Skeletal muscle tissue (tissue), 5 donors: ENCODE data around the gene ITGB5. TPM values are rescaled to one million over a fixed set of nuclear protein-coding genes. Genes with fewer than 3 reads are reported as not detected.

Experiments
- H3K27ac ChIP-seq: one replicate; pipeline ENCODE4 v1.7.0; 2013; ENCODE audit warnings: mild to moderate bottlenecking, low read depth, low read length, inconsistent platforms
- H3K27me3 ChIP-seq, 3 donors: one replicate each; pipeline ENCODE4 v1.7.0; 2013; ENCODE audit warnings: low read length in 3 of 3; ENCODE audit not compliant: control insufficient read depth in 3 of 3, insufficient read depth in 3 of 3
- H3K36me3 ChIP-seq, 3 donors: one replicate each; pipeline ENCODE4 v1.7.0; 2013; ENCODE audit warnings: low read length in 3 of 3; ENCODE audit not compliant: control insufficient read depth in 3 of 3, insufficient read depth in 3 of 3
- H3K4me1 ChIP-seq, 3 donors: one replicate each; pipeline ENCODE4 v1.7.0; 2013; ENCODE audit warnings: low read length in 3 of 3, mild to moderate bottlenecking in 3 of 3; ENCODE audit not compliant: control insufficient read depth in 3 of 3, insufficient read depth in 3 of 3
- H3K4me3 ChIP-seq, 3 donors: one replicate each; pipeline ENCODE4 v1.7.0; 2013; ENCODE audit warnings: low read length in 3 of 3
- H3K9ac ChIP-seq, 3 donors: one replicate each; pipeline ENCODE4 v1.7.0; 2013; ENCODE audit warnings: low read length in 3 of 3, mild to moderate bottlenecking in 3 of 3, moderate library complexity in 2 of 3, low read depth in 1 of 3
- H3K9me3 ChIP-seq, 3 donors: one replicate each; pipeline ENCODE4 v1.7.0; 2013; ENCODE audit warnings: low read length in 3 of 3; ENCODE audit not compliant: control insufficient read depth in 3 of 3
- small RNA-seq: library from RNA; depleted of rRNA; stranded (forward); fragments of <200 nt; gene quantifications from one replicate; pipeline ENCODE3, GENCODE V24; 2014
- total RNA-seq: library from RNA; depleted of rRNA; stranded (reverse); fragments of >200 nt; gene quantifications from one replicate; pipeline ENCODE4 v1.2.3, GENCODE V29; 2014
- donor health status: Osteomylitis.

The ITGB5 gene
- total RNA-seq, 1 donor from 2014 or later: 24.0 TPM

DNA sequence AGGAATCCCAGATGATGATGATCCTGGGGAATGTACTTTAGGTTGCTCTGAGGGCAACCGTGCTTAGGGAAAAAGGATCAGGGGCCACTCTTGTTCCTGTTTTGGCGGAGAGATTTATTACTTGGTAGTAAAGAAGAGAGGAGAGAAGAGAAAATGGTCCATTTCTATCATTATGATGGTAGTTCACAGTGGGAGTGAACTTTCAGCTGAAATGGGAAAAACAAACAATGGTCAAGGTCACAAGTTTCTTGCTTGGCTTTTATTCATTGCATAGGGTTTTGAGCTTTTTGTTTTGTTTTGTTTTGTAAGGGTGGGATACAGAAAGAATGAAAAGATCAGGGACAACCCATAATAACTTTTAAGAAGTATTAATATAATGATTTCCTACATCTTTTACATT lies 164.6 kb downstream of the ITGB5 start:
- Histone ChIP-seq H3K9ac (no peak overlapping the region), H3K27me3 (peaks cover 0 to 6% (median 3%) of the 10 kb centered on the region in 3 donors), H3K27ac (no peak overlapping the region), H3K9me3 (no peaks in the 10 kb centered on the region), H3K4me3 (no peak overlapping the region), H3K4me1 (no peaks in the 10 kb centered on the region), H3K36me3 (peaks cover 8 to 11% (median 10%) of the 10 kb centered on the region in 3 donors)

DNA sequence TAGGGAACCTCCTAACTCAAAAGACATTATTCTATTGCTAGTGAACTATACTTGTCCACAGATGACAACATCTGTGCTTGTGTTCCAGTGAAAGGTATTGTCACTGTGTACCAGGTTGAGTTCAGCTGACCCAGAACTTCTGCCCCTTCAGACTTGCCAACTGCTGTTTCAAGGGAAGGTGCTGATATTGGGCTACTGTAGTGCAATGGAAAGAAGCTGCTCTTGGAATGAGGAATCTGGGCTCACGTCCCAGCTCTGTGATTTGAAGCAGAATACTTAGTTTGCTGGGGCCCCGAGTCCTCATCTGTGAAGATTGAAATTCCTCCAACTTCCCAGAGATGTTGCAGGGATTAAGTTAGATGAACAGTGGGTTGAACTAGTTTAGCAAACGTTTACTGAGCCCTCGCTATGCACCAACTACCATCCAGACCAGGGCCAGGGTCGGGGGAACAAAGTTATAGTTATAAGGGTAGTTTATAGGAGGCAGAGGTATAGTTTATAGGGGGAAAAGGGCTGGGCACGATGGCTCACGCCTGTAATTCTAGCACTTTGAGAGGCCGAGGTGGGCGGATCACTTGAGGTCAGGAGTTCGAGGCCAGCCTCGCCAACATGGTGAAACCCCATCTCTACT lies 172.8 kb downstream of the ITGB5 start:
- Histone ChIP-seq H3K9ac (no peak overlapping the region), H3K4me3 (no peak overlapping the region), H3K9me3 (no peaks in the 10 kb centered on the region), H3K4me1 (no peaks in the 10 kb centered on the region), H3K27ac (no peak overlapping the region), H3K36me3 (peaks cover 7 to 13% (median 11%) of the 10 kb centered on the region in 3 donors), H3K27me3 (no peaks in the 10 kb centered on the region)

Small RNA genes within 50 kb of the gene (small RNA-seq; reads per million reads assigned to genes)
- gene MIR544B: not detected

Other genes starting within 250 kb of the ITGB5 start
- gene UMPS, start 156.9 kb downstream of the ITGB5 start, total RNA-seq: 28.2 TPM
- gene MUC13, start 47.4 kb upstream of the ITGB5 start, total RNA-seq: not detected
- 25.1 TPM for gene HEG1, start 168.6 kb upstream of the ITGB5 start, total RNA-seq